GM21786 (cell line): ENCODE data around the gene OR5AS1.
"Not testable (repeated sequence)": the region's sequence is repeated elsewhere in the genome, so short reads cannot be mapped to it uniquely, and the experiment has no call there.

Experiments used
- ATAC-seq: cut with Tn5 transposase; IDR thresholded peaks from one replicate; pipeline ENCODE4 v1.9.1; 2021; ENCODE audit not compliant: unreplicated experiment

OR5AS1 gene

DNA sequence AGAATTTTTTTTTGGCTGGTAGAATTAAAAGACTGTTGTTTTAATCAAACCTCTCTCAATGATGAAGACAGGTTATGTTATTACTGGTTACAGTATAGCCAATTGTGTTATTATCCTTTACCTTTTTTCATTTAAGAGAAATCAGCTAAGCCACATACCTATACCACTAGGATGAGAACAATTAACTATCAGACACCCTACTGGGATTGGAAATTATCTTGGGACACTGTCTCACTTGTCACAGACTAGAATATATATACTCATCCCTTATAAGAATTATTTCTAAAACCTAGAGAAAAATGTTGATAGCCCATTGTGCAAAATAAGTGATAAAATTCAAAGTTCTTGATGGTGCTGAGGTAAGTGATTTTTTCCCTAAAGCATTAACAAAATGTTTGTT, at the start of gene OR5AS1:
OR5AS1 (plus strand) TSS at position 301 of the 400 bp plus-strand sequence. CDS start 2,765 bp downstream, outside the sequence.
- no peak for ATAC-seq

GRCh38 chr11:55994525-55994924, 32.9 kb upstream of the OR5AS1 start, which contains the start of gene OR5F1:
Gene OR5F1, minus strand, starts transcription at chr11:55994625. Its CDS starts 0 bp downstream, at chr11:55994625.
- no peak for ATAC-seq

DNA sequence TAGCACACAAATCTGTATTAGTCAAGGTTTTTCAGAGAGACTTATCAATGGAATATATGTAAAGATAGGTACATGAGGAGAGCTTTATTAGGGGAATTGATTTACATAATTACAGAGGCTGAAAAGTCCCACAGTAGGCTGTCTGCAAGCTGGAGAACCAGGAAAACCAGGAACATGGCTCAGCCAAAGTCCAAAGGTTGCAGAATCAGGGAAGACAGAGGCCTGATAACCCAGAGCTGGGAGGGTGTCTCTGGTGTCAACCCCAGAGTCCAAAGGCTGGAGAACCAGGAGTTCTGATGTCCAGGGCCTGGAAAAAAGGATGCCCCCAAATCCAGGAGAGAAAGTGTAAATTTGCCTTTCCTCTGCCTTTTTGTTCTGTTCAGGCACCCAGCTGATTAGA, 16.7 kb upstream of the OR5AS1 start:
- ATAC-seq, result no peak

- ATAC-seq, result no peak
Observed at GRCh38 chr11:56013805-56014204, 13.6 kb upstream of the OR5AS1 start.

DNA sequence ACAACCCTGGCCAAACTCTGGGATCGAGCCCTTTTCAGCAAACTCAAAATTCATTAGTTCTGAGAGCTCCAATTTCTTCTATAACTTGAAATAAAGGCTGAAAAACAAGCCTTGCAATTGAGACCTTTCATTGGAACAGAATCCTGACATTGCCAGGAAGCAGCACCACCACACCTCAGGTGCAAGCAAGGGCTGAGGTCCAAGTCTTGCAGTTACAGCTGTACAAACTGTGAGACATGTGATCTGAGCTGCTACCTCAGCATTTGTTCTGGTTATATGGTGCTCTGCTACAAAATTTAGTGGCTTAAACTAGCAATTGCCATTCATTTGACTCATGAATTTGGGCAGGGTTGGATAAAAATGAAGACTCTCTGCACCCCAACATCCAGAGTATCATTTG, 18.1 kb downstream of the OR5AS1 start:
- ATAC-seq, result no peak

- ATAC-seq, result no peak
Observed at GRCh38 chr11:56048480-56048879, 21.0 kb downstream of the OR5AS1 start.

GRCh38 chr11:56049487-56049886, 22.0 kb downstream of the OR5AS1 start:
- no peak for ATAC-seq

- ATAC-seq, result not testable (repeated sequence)
Observed at GRCh38 chr11:56056366-56056765, 28.9 kb downstream of the OR5AS1 start.

DNA sequence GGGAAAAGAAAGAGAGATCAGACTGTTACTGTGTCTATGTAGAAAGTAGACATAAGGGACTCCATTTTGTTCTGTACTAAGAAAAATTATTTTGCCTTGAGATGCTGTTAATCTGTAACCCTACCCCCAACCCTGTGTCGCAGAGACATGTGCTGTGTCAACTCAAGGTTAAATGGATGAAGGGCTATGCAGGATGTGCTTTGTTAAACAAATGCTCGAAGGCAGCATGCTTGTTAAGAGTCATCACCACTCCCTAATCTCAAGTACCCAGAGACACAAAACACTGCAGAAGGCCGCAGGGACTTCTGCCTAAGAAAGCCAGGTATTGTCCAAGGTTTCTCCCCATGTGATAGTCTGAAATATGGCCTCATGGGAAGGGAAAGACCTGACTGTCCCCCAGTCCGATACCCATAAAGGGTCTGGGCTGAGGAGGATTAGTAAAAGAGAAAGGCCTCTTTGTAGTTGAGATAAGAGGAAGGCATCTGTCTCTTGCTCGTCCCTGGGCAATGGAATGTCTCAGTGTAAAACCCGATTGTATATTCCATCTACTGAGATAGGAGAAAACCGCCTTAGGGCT, 30.3 kb downstream of the OR5AS1 start:
- not testable (repeated sequence) for ATAC-seq

- not testable (repeated sequence) for ATAC-seq
Observed at GRCh38 chr11:56058260-56058780, 30.9 kb downstream of the OR5AS1 start.

GRCh38 chr11:56066980-56067379, 39.5 kb downstream of the OR5AS1 start:
- ATAC-seq, result no peak
